G401.6 (cell line): ENCODE data around the gene ITGB2.
A peak's percentile ranks its signal among the peaks of the same experiment; 100 is the strongest.
"Not testable (repeated sequence)": the region's sequence is repeated elsewhere in the genome, so short reads cannot be mapped to it uniquely, and the experiment has no call there.

Experiments used
- FAIRE-seq: peaks from 2 replicates; lab custom pipeline; 2012; peaks lifted over from hg19 to GRCh38; lab: Jason Lieb, UNC

Gene ITGB2

DNA sequence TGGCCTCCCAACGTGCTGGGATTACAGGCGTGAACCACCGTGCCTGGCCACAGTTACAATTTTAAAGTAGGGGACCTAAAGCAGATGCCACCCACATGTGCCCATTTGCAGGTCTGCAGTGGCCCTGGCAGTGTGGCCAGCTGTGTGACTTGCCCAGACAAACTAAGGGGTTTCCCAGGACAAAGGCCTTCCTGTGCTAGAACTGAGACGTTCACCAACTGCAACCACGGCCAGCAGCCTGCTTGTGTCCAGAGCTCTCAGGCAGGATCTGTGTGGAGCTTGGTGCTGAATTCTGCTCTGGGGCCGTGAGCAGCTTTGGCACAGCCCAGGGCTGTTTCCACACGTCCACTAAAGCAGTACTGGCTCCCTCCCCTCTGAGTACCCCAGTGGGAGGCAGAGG is 36.6 kb downstream of the ITGB2 start:
- FAIRE-seq: no peak

DNA sequence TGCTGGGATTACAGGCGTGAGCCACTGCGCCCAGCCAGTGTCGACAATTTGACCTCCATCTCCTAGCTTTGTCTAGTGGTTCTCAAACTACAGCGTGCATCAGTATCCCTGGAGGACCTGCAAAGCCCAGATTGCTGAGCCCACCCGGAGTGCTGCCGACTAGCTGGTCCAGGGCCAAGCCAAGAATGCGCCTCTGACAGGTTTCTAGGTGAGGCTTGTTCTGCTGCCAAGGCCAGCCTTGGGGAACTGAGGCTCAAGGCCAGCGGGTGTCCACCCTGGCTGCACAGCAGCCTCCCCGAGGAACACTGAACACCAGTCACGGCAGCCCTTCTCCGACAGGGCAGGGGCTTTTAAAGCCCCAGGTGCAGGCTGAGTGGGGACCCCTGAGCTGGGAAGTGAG is 37.4 kb downstream of the ITGB2 start:
- no peak for FAIRE-seq

DNA sequence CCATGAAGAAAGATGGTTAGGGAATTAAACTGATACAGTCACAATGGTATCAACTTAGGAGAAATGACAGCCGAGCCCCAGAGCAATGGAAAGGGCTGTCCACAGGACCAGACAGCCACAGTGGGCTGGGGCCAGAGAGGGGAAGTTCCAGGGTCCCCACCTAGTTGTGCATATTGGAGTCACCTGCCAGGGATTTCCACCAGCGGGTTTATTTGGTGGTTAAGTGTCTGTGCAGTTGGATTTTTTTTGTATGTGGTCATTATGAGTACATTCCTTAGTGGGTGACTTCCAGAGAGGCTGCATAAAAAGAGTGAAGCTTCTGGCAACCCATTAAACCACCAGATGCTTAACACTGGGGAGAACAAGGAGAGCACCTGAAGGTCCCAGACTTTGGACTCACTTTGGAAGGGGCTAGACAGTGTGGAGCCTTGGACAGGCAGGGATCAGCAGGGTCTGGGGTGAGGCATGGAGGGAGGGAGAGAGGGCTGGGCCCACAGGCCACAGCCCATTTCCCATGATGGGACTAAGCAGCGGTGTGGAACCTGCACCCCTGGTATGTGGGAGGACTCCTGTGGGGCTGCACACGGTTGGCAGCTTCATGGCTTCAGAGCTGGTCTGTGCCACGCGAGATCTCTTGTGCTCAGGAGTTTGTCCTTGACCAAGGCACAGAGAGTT is 39.4 kb downstream of the ITGB2 start:
- FAIRE-seq: no peak

DNA sequence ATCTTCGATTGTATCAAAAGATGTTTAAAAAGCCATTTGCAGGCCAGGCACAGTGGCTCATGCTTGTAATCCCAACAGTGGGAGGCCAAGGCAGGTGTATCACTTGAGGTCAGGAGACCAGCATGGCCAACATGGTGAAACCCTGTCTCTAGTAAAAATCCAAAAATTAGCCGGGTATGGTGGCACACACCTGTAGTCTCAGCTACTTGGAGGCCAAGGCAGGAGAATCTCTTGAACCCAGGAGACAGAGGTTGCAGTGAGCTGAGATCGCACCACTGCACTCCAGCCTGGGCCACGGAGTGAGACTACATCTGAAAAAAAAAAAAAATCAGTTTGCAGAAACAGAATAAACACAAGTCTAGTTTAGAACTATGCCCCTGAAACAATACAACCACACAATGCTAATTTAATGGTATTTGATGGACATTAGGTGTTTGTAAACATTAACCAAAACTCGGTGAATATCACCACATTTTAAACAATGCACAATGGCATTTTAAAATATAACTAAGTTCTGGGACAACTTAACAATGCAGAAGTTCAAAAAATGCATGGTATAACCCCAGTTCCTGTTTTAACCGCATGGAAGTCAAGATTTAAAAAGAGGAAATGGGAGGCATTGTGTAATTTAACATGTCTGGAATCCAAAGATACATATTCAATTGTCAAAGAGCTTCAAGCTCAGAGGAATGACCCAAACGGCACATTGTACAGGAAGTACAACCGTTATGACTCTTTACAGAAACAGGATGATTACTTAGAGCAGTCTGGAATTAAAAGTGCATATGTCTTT is 40.1 kb downstream of the ITGB2 start:
- no peak for FAIRE-seq

DNA sequence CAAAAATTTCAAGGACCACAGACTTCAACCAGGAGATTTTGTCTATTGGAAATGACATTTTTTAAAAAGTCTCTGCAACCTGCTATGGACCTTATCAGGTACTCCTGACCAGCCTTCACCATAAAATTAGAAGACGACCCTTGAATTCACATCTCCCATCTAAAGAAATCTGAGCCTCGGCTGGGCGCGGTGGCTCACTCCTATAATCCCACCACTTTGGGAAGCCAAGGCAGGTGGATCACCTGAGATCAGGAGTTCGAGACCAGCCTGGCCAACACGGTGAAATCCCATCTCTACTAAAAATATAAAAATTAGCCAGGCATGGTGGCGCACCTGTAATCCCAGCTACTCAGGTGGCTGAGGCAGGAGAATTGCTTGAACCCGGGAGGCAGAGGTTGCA is 41.5 kb downstream of the ITGB2 start:
- FAIRE-seq: not testable (repeated sequence)

DNA sequence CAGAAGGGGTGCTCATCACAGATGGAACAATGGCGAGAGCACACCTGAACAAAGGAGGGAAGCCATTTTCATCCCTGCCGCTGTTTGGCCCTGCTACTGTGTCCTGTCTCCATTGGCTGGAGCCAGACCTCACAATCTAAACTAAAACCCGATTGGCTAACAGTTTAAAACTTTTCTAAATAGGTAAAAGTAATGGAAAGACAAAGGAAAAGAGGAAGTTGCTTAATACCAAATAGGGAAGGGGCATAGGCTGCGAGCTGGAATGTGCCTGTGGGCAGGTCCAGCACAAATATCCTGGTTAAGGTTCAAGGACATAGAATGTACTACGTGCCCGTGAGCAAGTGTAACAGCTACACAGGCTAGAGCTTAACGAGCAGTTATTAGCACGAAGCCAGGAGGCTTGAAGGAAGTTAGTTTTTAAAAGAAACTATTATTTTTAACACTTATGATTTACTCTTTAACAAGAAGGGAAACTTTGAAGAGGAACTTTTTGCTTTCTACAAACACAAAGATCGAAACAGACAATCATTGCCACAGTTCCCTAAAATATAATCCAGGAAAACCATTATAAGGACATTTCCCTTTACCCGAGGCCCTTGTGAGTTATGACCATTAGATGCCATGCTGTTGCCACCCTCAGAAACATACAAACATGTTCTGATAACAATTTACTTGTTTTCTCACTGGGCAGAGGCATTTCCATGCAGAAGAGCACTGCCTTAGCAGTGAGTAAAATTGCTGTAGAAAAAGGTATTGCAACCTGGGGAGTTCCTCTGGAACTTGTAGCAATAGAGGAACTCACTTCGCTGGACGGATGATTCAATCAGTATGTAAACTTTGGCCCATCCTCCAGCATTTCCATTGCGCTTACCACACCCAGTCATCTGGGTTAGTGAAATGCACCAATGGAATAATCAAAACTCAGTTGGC is 42.4 kb downstream of the ITGB2 start:
- FAIRE-seq: no peak

DNA sequence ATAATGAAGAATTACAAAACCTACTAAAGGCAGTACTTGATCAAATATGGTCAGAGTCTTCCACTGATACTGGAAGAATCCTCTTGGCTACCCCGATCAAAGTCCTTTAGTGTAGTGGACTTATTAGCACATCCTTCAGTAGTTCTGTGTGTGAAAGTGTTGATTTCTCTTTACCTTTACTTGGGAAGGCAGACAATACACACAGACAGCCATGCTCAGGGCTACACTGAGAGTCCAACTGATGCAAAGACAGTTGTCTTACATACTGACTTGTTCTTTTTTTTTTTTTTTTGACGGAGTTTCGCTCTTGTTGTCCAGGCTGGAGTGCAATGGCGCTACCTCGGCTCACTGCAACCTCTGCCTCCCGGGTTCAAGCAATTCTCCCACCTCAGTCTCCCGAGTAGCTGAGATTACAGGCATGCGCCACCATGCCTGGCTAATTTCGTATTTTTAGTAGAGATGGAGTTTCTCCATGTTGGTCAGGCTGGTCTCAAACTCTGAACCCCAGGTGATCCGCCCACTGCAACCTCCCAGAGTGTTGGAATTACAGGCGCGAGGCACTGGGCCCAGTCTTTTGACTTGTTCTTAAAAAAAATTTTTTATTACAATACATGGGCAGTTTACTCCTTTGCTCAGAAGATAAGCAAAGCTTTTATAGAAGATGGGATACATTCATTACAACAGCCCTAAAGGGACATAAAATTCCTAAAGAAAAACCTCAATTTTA is 43.7 kb downstream of the ITGB2 start:
- no peak for FAIRE-seq

DNA sequence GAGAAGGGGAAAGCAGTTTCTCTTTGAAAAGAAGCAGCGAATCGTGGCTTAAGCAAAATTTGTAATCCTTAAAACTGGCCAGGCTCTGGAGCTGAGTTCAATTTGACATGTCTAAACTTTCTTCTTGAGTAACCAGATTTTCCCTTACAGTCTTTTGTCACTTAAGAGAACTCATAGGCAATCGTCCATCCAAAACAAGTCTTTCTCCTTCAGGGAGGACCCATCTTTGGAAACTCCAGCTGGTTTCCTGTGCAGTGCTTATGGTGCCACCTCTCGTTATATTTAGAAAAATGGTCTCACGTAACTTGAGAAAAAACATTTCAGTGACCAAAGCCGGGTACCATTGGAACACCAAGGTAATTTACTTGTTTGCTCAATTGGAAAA is 45.4 kb downstream of the ITGB2 start:
- no peak for FAIRE-seq

DNA sequence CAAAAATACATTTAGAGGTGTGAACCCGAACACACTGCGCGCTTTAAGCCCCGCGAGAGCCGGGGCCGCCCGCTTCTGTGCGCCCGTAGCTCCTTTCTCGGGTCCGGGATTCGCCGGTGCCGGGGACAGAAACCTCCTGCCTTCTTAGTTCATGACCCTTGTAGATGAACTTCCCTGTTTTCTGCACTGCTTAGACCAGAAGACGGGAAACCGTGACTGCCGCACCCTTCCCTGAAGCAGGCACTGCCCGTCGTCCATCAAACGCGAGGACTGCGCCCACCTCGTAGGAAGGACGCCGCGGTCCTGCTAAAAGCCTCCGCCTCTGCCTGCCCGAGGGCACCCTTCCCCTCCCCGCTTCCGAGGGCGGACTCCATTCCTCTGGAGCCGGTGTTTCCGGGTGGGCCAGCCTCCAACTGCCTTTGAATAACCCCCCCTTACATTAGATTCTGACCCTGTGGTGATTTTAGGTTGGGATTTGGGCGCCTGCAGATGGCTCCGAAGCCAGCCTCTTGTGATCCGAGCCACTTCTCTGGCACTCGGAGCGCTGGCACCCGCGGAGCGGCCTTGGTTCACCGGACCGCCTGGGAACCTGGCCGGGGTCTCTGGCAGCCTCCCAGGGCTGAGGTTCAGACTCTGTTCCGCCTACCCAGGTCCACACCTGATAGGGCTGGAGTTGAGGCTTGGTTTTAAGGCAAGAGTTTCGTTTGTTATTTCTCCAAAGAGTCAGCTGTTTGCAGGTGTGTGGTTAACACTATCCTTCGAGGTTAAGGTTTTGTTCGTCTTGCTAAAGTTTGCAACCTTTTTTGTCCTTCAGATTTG is 46.0 kb downstream of the ITGB2 start:
- no peak for FAIRE-seq

DNA sequence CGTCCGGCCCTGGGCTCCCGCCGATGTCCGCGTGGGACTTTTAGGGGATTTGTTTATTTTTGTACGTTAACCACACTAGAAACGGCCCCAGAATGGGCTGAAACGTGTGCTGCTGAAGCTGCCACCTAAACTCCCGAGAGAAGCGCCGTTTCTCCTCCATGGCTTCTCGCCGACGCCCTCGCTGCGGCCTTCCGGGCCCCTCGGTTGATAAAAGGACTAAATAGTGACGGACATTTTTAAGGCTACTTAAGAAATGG is 46.5 kb downstream of the ITGB2 start:
- no peak for FAIRE-seq

DNA sequence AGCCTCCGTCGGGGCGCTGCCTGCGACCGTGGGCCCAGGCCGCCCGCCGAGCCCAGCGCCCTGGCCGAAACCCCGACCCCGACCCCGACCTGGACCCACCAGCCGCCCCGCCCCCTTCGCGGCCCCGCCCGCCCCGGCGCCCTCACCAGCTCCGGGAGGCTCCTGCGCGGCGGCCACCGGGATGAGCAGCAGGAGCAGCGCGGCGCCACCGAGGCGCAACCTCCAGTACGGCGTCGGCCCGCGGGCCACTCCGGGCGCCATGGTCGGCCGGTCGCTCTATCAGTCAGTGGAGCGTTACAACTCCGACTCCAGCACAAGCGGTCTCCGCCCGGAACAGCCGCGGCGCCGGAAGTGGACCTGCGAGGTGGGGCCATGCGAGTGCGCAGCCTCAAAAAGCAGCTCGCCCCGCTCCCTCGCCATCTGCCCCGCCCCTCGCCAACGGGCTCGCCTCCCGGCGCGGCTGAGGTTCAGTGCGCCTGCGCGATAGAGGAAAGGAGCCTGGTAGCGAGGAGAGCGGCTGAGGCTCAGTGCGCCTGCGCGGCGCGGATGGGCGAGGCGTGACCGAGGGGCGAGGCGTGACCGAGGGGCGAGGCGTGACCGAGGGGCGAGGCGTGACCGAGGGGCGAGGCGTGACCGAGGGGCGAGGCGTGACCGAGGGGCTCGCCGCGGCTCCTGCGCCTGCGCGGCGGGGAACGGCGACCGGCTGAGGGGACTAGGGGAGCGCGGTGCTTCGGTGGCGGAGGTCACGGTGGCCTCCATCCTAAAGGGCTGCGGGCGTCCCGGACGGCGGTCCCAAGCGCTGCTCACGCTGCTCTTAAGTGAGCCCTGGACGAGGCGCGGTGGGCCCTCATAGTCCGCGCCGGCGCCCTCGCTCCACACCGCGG is 47.1 kb downstream of the ITGB2 start, which contains the start of gene PTTG1IP:
TSS of gene PTTG1IP (minus strand) at position 335 of the 884 bp plus-strand sequence. CDS start at position 261, 74 bp downstream.
- peak; percentile 44 for FAIRE-seq

DNA sequence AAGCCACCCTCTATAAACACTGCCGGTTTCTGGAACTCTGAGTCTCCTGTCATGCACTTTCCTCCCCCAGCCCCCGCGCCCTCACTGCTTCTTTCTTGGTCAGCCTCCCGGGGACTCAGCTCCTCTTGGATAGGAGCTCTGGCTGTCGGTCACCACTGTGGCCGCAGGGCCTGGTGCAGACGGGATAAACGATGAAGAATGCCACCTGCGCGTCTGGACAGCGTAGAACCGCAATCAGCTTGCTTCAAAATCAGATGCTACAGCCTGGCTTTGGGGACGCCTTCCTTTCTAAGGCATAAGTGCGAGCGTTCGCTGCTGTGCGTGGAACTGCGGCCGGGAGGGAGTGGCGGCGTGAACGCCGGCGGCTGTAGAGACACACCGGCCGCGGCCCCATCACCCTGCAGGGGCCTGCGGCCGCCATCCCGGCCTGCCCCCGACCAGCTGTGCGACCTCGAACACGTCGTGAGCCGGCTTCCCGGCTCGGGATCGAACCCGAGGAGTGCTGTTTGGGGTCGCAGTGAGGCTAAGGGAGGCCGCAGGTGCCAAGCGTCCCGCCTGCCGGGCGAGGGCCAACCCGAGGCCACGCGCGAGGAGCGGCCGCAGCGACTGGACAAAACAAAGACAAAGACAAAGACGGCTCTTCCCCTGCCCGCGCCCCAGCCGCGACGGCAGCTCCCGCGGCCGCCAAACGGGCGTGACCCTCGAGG is 47.9 kb downstream of the ITGB2 start:
- FAIRE-seq: no peak

DNA sequence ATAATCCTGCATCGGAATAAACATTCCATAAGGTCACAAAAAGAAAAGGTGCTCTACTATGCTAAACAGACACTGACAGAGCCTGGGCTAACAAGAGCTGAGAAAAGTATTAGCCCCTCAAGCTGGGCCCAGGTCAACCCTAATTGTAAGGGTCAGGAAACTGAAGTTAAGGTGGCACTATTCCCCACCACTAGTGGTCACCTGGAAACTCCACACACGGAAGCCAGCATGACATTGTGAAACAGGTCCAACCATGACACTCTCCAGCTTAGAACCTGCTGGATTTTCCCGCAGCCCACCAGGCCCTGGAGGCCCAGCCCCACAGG is 48.4 kb downstream of the ITGB2 start:
- no peak for FAIRE-seq

DNA sequence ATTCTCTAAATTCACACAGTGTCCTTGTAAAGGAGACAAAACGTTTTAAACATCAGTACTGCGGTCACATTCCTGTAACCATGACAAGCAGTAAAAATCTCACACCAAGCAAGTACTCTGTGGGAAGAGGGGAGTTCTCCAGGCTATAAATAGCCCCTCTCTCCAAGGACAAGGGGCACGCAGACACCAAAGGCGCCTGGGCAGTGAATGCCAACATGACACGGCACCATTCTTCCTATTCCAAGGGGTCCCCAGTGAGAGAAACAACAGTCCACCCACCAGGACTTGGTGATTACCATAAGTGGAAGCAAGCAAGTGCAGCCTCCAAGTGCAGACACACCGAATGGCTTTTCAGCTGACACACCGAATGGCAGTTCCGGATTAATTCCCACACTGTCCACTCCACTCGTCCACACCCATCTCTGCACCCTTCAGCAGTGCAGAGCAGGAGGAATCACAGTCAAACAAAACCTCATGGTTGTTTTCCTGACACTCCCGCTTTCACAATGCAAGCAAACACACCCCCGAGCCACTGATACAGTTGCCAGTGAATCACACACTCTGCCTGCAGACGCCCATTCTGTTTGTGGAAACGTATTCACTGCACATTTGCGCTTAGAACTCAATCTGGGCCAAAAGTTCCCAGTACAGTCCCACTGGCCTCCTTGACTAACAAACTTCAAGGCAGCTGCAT is 49.0 kb downstream of the ITGB2 start:
- FAIRE-seq: no peak

DNA sequence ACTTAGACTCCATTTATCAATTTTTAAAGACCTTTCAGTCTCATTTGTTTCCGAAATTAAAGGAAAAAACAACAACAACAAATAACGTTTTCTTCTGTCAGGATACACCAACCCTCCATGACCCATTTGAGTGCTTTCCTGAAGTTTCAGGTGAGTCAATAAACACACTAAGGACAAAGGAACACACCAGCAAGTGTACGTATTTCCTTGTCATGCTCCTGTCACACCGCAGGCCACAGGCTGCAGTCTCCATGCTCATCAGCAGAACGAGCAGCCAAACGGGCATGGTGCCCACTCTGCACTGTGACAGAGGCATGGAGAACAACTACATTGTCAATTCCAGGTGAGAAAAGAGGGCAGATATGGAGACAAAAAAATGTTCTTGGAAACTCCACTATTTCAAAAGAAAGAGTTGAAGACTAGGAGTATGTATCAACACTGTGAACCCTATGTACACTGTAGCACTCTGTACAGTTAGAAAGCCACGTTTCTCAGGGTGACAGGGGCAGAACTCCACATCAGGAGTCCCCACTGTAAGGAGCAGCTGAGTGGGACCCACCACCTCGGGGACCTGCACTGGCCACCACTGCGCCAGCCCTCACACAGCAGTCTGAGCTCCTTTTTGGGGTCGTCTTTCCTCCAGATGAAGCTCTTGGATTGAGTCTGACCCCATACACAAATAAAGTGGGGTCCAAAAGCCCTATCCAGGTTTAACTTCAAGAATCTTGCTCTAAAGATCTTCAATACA is 49.8 kb downstream of the ITGB2 start:
- no peak for FAIRE-seq

DNA sequence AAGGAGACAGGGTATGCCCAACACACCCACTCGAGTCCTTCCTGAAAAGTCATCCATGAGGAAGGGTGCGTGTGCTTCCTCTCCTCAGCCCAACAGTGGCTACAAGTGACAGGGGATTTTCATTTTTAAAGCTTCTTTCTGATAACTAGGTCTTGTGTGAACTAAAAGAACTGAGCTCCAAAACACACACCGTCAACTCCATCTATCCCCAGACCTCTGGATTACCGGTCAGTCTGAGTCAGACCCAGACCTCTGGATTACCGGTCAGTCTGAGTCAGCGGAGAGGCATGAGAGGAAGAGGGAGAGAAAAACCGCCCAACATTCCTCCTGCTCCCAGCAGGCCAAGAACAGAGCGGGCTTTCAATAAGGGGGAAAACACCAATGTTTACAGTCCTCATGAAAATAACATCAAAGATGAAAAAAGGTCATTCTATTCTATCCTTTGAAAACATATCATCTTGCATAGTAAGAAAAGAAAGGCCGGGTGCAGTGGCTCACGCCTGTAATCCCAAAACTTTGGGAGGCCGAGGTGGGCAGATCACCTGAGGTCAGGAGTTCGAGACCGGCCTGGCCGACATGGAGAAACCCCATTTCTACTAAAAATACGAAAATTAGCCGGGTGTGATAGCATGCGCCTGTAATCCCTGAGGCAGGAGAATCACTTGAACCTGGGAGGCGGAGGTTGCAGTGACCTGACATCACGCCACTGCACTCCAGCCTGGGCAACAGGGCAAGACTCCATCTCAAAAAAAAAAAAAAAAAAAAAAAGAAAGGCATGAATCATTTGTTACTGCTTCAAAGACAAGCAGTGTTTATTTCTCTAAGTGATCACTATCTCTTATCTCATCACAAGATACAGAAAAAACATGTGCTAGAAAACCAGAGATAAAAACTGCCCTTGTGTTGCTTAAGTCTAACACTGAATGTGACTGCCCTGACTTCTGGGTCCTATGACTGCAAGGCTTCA is 50.6 kb downstream of the ITGB2 start:
- FAIRE-seq: peak; percentile 95

DNA sequence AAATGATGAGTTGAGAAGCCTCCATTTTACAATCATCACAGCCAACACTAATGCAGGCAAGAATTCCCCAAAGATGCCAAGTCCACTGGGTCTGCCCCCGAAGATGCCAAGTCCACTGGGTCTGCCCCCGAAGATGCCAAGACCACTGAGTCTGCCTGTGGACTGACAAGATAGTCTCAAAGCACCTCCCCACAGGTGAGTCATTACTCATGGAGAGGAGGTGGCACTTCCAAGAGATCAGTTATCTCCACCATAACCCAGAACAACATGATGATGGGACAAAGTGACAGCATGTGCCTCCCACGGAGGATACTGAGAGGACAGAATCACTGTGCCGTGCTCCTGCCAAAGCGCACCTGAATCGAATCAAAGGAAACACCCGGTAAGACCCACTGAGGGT is 52.0 kb downstream of the ITGB2 start:
- no peak for FAIRE-seq
